GM18951 (cell line): ENCODE measurements around the gene SLC24A3.

Source experiments
- POLR2A ChIP-seq: IDR thresholded peaks from 4 replicates; pipeline ENCODE4 v1.6.1; 2011; ENCODE audit warnings: mild to moderate bottlenecking; ENCODE audit not compliant: insufficient read length, insufficient read depth; ENCODE audit errors: extremely low read depth
- in situ Hi-C: fragments of 300-500 bp; cut with MboI; formaldehyde crosslinking; loops from one replicate; pipeline ENCODE4 v1.12.0; 2022; ENCODE audit warnings: low sequenced_read_pairs, mixed read lengths, inconsistent platforms; ENCODE audit not compliant: unreplicated experiment

Gene SLC24A3

DNA sequence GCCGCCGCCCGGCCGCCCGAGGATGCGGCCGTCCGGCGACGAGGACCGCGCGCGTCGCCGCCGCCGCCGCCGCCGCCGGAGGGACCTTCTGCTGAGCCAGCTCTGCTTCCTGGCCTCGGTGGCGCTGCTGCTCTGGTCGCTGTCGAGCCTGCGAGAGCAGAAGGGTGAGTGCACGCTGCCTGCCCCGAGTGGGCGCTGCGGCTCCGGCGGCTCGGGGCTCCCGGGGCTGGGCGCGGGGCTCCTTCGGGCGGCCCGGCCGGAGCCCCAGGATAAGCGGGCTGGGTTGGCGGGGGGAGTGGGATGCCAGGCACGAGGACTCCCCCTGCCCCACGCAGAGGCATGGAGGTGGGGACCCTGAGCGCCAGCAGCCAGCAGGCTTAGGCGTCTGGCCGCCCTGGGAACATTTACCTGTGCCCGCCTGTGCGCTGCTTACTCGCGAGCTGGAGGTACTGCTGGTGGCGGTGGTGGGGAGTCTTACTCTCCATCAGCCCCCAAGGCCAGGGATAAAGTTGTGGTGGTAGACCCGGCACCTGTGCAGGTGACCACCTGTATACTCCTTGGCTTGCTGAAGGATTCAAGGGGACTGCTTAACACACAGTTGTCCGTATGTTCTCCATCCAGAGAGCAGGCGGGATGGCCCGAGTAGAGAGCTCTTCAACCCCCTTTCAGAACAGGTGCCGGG, 520 bp downstream of the SLC24A3 start:
- no peak for TF ChIP-seq POLR2A
- in situ Hi-C loops = loop anchor here (25.0 kb wide), 1 partner anchor 576 kb away; no protein-coding TSS in a partner anchor

DNA sequence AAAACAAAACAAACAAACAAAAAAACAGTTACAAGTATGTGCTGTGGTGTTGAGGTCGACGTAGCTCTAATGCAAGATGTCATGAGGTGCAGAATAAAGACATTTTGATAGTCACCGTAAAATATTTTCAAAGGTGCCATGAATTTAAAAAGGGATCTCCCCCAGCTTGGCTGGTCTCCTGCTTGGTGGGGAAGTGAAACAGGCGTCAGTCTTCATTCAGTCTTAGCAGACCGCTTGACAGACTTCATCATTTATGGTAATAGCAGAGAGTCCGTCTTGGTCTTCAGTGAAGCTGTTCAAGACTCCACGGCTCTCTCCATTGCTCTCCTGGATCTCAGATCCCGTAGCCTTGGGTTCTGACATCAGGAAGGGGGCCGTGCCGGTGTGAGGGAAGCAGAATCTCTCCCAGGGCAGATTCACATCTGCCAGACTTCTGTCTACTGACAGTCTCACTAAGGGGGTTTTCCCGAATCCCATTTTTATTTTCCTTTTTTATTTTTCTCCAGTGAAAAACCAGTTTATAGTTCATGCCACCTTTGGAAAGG, 1.6 kb downstream of the SLC24A3 start:
- in situ Hi-C loops = loop anchor here (25.0 kb wide), 1 partner anchor 577 kb away; no protein-coding TSS in a partner anchor
- TF ChIP-seq POLR2A = no peak

GRCh38 chr20:19218411-19218810, 6.0 kb downstream of the SLC24A3 start:
- no peak for TF ChIP-seq POLR2A
- in situ Hi-C loops = loop anchor here (25.0 kb wide), 1 partner anchor 581 kb away; no protein-coding TSS in a partner anchor

DNA sequence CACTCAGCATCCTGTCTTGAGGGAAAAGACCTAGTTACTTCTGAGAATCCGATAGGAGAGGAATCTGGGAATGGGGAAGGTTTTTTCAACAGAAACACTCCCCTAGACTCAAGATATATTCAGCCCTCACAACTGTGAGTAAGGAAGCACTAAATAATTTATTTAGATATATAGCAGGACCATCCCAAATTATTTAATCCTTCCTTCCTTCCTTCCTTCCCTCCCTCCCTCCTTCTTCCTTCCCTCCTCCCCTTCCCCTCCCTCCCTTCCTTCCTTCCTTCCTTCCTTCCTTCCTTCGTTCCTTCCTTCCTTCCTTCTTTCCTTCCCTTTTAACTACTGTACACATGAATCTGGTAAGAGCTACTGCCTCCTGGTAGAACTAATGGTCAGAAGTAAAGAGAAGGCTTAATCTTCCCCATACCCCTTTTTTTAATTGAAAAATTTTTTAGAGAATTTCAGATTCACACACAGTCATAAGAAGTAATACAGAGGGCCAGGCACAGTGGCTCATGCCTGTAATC, 10.1 kb downstream of the SLC24A3 start:
- no peak for TF ChIP-seq POLR2A
- in situ Hi-C loops = loop anchor here (25.0 kb wide), 1 partner anchor 585 kb away; no protein-coding TSS in a partner anchor

- TF ChIP-seq POLR2A = no peak
- in situ Hi-C loops = loop anchor here (25.0 kb wide), 1 partner anchor 586 kb away; no protein-coding TSS in a partner anchor
Observed at GRCh38 chr20:19223640-19224039, 11.2 kb downstream of the SLC24A3 start.

DNA sequence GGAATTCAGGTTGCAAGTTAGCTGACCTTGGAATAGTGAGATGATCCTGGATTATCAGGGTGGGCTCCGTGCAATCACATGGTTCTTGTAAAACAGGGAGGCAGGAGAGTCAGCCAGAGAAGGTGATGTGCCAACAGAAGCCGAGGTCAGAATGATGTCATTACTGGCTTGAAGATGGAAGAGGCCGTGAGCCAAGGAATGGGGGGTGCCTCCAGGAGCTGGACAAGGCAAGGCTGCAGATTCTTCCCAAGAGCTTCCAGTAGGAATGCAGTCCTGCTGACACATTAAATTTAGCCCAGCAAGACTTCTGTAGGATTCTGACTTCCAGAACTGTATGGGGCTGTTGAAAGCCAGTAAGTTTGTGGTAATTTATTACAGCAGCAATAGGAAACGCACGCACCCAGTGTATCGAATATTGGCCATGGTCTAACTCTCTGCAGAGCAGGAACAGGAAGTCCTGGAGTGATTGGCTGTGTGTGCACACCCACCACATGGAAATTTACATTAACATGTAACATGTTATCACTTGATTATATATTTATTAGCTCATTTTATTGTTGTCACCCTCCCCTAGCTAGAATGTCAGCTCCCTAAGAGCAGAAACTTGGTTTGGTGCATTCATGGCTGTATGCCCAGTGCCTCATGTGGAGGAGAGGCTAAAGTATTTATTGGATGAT, 19.1 kb downstream of the SLC24A3 start:
- no peak for TF ChIP-seq POLR2A
- in situ Hi-C loops = no loop called here

DNA sequence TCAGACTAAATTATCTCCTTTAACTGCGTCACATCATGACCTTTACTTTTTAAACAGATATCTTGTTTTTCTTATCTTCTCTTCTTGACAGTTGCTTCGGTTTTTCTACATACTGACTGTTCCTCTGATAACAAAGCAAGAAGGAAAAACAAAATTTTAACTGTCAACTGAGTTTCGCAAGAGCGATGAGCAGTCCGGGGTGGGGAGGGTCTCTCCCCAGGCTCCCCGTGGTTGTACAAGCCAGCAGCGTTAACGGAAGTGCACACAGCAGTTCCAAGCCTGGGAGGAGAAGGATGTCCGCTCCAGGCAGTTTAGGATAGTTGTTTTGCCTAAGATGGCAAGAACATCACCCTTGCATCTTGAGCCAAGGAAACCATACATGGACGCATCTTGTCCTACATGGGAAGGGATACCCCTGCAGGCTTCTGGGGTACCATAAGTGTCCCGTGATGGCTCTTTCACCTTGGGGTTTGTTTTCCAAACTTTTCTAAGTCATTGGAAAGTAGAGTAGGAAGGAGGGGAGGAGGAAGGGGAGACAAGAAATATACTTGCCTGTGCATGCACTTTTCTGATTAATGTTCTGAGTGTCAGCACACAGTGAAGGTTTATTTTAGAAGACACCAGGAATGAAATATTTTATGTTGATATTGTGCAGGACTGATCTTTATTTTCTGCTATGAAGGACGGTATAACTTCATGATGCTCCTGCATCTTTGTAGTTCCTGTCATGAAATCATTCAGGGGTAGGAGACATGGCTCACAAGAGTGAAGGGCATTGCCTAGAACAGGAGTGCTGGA, 20.8 kb downstream of the SLC24A3 start:
- in situ Hi-C loops = no loop called here
- no peak for TF ChIP-seq POLR2A

GRCh38 chr20:19236371-19237055, 24.1 kb downstream of the SLC24A3 start:
- TF ChIP-seq POLR2A = no peak
- in situ Hi-C loops = no loop called here

GRCh38 chr20:19241440-19241839, 29.0 kb downstream of the SLC24A3 start:
- in situ Hi-C loops = no loop called here
- no peak for TF ChIP-seq POLR2A

- in situ Hi-C loops = no loop called here
- no peak for TF ChIP-seq POLR2A
Observed at GRCh38 chr20:19244291-19244690, 31.8 kb downstream of the SLC24A3 start.

- in situ Hi-C loops = no loop called here
Observed at GRCh38 chr20:19249106-19249879, 36.9 kb downstream of the SLC24A3 start.

GRCh38 chr20:19250346-19250745, 37.9 kb downstream of the SLC24A3 start:
- in situ Hi-C loops = no loop called here
- TF ChIP-seq POLR2A = no peak

More at GRCh38 chr20:19249106-19249879, 36.9 kb downstream of the SLC24A3 start:
- TF ChIP-seq POLR2A = no peak
